G401 (cell line): Measurements from ENCODE around the gene SYCE3. TPM values are rescaled to one million over a fixed set of nuclear protein-coding genes. Genes with fewer than 3 reads are reported as not detected.

Experiments
- DNase-seq: peaks from one replicate; pipeline ENCODE4 v3.0.0-alpha.2; 2015; ENCODE audit warnings: low spot score
- in situ Hi-C: cut with HindIII; loops from 2 replicates; pipeline ENCODE4 v1.10.0; 2016; ENCODE audit warnings: low sequenced_read_pairs, mixed read lengths
- total RNA-seq: library from RNA; depleted of rRNA; stranded (reverse); fragments of >200 nt; shearing (Covaris generic); gene quantifications from 2 replicates; pipeline ENCODE4 v1.2.3, GENCODE V29; 2014; rRNA removed

SYCE3 gene
- total RNA-seq, 1 experiment from 2014 or later: not detected

DNA sequence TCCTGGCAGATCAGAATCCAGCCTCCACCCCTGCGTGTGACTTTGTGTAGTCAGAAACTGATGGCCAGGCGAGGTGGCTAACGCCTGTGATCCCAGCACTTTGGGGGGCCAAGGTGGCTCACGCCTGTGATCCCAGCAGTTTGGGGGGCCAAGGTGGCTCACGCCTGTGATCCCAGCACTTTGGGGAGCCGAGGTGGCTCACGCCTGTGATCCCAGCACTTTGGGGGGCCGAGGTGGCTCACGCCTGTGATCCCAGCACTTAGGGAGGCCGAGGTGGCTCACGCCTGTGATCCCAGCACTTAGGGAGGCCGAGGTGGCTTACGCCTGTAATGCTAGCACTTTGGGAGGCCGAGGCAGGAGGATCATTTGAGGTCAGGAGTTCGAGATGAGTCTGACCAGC, 49.5 kb downstream of the SYCE3 start:
- in situ Hi-C loops: no loop called here
- DNase-seq: no peak

DNA sequence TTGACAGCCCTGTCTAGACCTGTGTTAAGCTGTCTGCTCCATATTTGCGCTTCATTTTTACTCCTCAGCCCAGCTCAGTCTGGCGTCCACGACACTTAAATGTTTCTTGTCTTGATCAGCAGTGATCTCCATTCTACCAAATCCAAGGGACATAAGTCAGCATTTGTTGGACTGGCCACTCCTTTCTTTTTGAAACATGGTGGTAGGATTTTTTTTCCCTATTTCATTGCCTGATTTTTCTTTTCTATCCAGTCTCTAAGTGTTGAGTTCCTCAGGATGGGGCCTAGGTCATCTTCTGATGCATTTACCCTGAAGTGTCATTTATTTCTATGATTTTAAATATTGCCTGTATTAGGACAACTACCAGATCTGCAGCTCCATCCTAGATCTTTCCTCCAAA, 53.8 kb downstream of the SYCE3 start:
- no peak for DNase-seq
- in situ Hi-C loops: no loop called here

DNA sequence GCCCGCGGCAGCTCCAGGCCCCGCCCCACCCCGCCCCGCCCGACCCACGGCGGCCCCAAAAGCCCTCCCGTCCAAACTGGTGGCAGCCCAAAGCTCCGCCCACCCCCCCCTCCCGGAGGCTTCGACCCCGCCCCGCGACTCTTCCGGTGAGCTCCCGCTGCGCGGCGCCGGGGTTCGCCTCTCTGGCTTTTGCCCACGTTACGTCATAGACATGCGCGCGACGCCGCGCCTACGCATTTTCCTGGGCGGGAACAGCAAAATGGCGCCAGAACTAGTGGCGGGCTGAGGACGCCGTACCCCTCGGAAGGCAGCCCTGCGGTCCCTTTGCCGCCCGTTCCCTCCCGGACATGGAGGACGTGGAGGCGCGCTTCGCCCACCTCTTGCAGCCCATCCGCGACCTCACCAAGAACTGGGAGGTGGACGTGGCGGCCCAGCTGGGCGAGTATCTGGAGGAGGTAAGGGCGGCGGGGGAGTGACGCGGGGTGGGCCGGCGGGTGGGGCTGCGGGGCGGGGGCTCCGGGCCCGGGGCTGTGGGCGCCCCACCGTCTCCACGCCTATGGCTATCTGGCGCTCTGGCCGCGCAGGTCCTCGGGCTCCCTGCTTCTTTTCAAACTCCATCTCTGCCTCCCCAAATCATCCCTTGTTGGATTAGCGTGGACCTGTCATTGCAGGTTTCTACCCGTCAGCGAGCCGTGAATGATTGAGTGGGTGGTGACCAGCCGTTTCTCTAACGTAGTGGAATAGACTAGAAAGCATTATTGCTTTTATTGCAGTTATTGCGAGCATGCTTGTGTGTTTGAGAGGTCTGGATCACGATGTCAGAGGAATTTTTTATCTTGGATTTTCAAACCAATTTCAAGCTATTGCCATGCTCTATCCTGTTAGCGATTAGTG, 54.5 kb downstream of the SYCE3 start, which contains the start of gene NCAPH2:
Gene NCAPH2, plus strand, starts transcription at position 234 of the 894 bp plus-strand sequence. Its CDS starts 114 bp downstream, at position 348.
- peak; percentile 97 for DNase-seq
- in situ Hi-C loops: no loop called here

DNA sequence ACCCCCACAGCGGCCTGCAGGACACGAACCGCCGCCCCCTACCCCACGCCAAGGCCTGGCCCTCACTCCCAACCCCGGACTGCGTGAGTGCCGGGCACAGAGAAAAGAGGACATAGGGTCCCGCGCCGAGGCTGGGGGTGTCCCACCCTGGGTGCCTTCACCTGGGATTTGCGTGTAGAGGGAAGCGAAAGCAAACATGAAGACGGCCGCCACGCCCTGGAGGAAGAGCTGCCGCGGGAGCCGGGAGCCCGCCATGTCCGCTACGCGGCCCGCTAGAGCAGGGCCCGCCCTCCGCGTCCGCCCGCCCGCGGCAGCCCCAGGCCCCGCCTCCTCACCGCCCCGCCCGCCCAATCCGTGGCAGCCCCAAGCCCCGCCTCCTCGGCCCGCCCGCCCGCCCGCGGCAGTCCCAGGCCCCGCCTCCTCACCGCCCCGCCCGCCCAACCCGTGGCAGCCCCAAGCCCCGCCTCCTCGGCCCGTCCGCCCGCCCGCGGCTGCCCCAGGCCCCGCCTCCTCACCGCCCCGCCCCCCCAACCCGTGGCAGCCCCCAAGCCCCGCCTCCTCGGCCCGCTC, 55.2 kb downstream of the SYCE3 start, which contains the start of gene LMF2:
Gene LMF2, minus strand, starts transcription at position 282 of the 570 bp plus-strand sequence. Its CDS starts 27 bp downstream, at position 255.
- in situ Hi-C loops: no loop called here
- DNase-seq: no peak

DNA sequence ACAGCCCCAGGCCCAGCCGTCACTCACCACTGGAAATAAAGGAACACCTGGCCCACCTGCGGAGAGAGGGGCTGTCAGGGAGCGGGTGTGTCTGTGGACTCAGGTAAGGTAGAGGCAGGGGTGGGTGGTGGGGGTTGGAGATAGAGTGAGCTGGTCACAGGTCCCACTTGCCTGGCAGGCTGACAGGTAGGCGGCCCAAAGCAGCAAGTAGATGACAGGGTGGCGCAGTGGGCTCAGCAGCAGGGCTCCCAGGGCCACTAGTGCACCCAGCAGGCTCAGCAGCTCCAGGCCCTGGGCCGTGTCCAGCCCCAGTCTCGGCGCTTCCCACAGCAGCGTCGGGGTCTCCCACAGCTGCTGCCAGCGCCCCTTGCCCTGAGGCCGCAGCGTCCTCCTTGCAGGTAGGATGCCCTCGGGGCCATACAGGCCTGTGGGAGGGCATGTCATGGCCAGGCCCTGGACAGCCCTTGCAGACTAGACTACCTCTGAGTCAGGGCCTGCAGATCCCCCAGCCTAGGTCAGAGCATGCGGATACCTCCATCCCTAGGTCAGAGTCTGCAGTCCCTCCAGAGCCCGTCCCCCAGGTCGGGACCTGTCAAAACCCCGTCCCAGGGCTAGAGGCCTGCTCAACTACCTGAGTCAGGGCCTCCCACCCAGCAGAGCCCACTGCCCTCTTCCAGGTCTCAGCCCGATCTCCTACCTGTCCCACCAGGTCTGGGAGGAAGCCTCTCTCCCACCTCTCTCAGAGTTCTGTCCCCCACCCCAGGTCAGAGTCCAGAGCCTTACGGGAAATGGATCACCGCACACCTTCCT, 55.9 kb downstream of the SYCE3 start:
- in situ Hi-C loops: no loop called here
- no peak for DNase-seq

- in situ Hi-C loops: no loop called here
- DNase-seq: no peak
Measured at GRCh38 chr22:50505776-50506610, 56.7 kb downstream of the SYCE3 start.

GRCh38 chr22:50505276-50505775, 57.4 kb downstream of the SYCE3 start:
- in situ Hi-C loops: no loop called here
- DNase-seq: no peak

DNA sequence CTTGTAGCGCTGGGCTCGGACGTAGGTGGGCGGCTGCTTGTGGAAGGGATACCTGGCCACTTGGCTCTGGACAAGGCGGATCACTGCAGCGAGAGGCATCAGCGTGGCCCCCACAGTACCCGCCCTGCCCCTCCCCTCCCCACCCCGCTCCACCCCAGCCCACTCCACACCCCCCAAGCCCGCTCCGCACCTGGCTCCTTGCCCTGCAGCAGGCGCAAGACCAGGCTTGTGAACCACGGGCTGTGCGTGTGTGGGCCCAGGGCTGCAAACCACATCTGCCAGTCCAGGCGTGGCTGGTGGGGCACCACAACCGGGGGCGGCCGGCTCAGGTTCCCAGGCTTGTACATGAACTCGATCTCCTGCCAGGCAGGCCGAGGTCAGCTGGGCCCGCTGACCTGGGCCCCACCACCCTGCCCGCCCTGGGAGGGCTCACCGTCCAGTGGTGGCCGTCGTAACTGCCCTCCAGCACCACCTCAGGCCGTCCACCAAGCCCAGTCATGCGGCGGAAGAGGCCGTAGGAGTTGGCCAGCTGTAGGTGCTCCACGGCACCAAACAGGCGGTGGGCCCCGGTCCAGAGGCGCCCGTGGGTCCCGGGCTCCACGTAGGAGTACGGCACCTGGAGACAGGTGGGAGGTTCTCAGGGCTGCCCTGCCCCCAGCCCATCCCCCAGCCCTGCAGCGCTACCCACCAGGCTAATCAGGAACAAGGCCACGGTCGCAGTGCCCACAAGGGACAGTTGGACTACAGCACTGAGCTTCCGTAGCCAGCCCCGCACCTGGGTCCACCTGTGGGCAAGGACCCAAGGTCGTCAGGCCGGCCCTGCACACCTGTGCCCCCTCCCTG, 58.1 kb downstream of the SYCE3 start:
- in situ Hi-C loops: no loop called here
- DNase-seq: no peak

GRCh38 chr22:50503475-50504145, 59.1 kb downstream of the SYCE3 start:
- no peak for DNase-seq
- in situ Hi-C loops: no loop called here

GRCh38 chr22:50502628-50503474, 59.9 kb downstream of the SYCE3 start:
- DNase-seq: no peak
- in situ Hi-C loops: no loop called here

- in situ Hi-C loops: no loop called here
- DNase-seq: no peak
Measured at GRCh38 chr22:50502096-50502495, 60.6 kb downstream of the SYCE3 start.

Other genes starting within 250 kb of the SYCE3 start
- gene DENND6B, start 235.9 kb downstream of the SYCE3 start, total RNA-seq: 0.37 and 1.0 TPM in 2 replicates
- 76.9 and 77.8 TPM in 2 replicates for gene PPP6R2, start 219.6 kb downstream of the SYCE3 start, total RNA-seq
- gene SBF1, start 87.9 kb downstream of the SYCE3 start, total RNA-seq: 61.5 and 86.1 TPM in 2 replicates
- not detected in 2 replicates for gene ADM2, start 81.4 kb downstream of the SYCE3 start, total RNA-seq
- gene MIOX, start 76.1 kb downstream of the SYCE3 start, total RNA-seq: 1.9 TPM in 1 of 2 replicates, not detected in the other
- 40.6 and 45.7 TPM in 2 replicates for gene LMF2, start 55.2 kb downstream of the SYCE3 start, total RNA-seq
- 80.3 and 81.2 TPM in 2 replicates for gene NCAPH2, start 54.7 kb downstream of the SYCE3 start, total RNA-seq
- gene SCO2, start 37.3 kb downstream of the SYCE3 start, total RNA-seq: 4.9 and 6.8 TPM in 2 replicates
- 3.1 and 4.4 TPM in 2 replicates for gene TYMP, start 32.9 kb downstream of the SYCE3 start, total RNA-seq
- not detected in 2 replicates for gene KLHDC7B, start 17.0 kb downstream of the SYCE3 start, total RNA-seq
- gene CPT1B, start 15.5 kb upstream of the SYCE3 start, total RNA-seq: 3.4 and 5.8 TPM in 2 replicates
- 34.8 and 58.6 TPM in 2 replicates for gene CHKB, start 19.9 kb upstream of the SYCE3 start, total RNA-seq
- 28.3 and 39.8 TPM in 2 replicates for gene MAPK8IP2, start 37.9 kb upstream of the SYCE3 start, total RNA-seq
- gene ARSA, start 65.2 kb upstream of the SYCE3 start, total RNA-seq: 19.4 and 24.1 TPM in 2 replicates
- 3.6 and 5.0 TPM in 2 replicates for gene SHANK3, start 109.9 kb upstream of the SYCE3 start, total RNA-seq
- gene ACR, start 175.3 kb upstream of the SYCE3 start, total RNA-seq: not detected in 2 replicates
- gene RABL2B, start 220.7 kb upstream of the SYCE3 start, total RNA-seq: 21.1 and 24.8 TPM in 2 replicates